Measurements from ENCODE around the gene TTLL11.

TTLL11 gene

GRCh38 chr9:121772600-121773285, 320.4 kb downstream of the TTLL11 start:
- no peak for DNase-seq (ENCODE audit: low read depth)

Data from activated T-helper 1 cell treated with Interleukin-2 at 50 U/mL for 16 hours (primary cell).